WTC11 (cell line): ENCODE data around the gene FAM216A. TPM values are rescaled to one million over a fixed set of nuclear protein-coding genes. Genes with fewer than 3 reads are reported as not detected.

Experiments
- ATAC-seq: fragments of 200-7000 bp; cut with Tn5 transposase; 2 replicates; pipeline ENCODE4 v1.10.0; 2021; ENCODE audit warnings: mild to moderate bottlenecking, moderate library complexity
- CTCF ChIA-PET: fragments of 300-600 bp; sonication (Branson Sonifier 250); formaldehyde crosslinking; loops from one replicate; lab custom pipeline; 2021; ENCODE audit warnings: antibody characterized with exemption; lab: Charles Lee
- POLR2A ChIA-PET: fragments of 350-600 bp; sonication (Branson Sonifier 250); formaldehyde crosslinking; loops from one replicate; lab custom pipeline; 2021; ENCODE audit warnings: antibody characterized with exemption; lab: Charles Lee
- DNase-seq: peaks from one replicate; pipeline ENCODE4 v3.0.0; 2021; ENCODE audit warnings: low spot score
- H3K27ac Mint-ChIP-seq: 2 replicates; pipeline ENCODE4 v1.8.0; 2021; ENCODE audit warnings: mixed read lengths
- H3K27me3 Mint-ChIP-seq: 2 replicates; pipeline ENCODE4 v1.8.0; 2021; ENCODE audit warnings: low read depth, mild to moderate bottlenecking, moderate library complexity, mixed read lengths
- H3K36me3 Mint-ChIP-seq: 2 replicates; pipeline ENCODE4 v1.8.0; 2021; ENCODE audit warnings: mixed read lengths
- H3K4me1 Mint-ChIP-seq: 2 replicates; pipeline ENCODE4 v1.8.0; 2022; ENCODE audit warnings: mixed read lengths
- H3K4me3 Mint-ChIP-seq: 2 replicates; pipeline ENCODE4 v1.8.0; 2021; ENCODE audit warnings: mild to moderate bottlenecking, moderate library complexity, mixed read lengths
- H3K9me3 Mint-ChIP-seq: 2 replicates; pipeline ENCODE4 v1.8.0; 2021; ENCODE audit warnings: mixed read lengths
- ATF1 ChIP-seq: sonication (generic); formaldehyde crosslinking; IDR thresholded peaks from 2 replicates; pipeline ENCODE4 v1.8.1; 2023; ENCODE audit warnings: mild to moderate bottlenecking, moderate library complexity, missing genetic modification reagents
- ELF4 ChIP-seq: sonication (generic); formaldehyde crosslinking; IDR thresholded peaks from 2 replicates; pipeline ENCODE4 v1.8.1; 2022; ENCODE audit warnings: low read depth, mild to moderate bottlenecking, moderate library complexity, missing genetic modification reagents
- FOXJ3 ChIP-seq: sonication (generic); formaldehyde crosslinking; IDR thresholded peaks from 2 replicates; pipeline ENCODE4 v1.9.0; 2021; ENCODE audit warnings: missing genetic modification reagents, mild to moderate bottlenecking, borderline replicate concordance
- FOXP1 ChIP-seq: sonication (generic); formaldehyde crosslinking; IDR thresholded peaks from 2 replicates; pipeline ENCODE4 v1.8.0; 2022; ENCODE audit warnings: missing genetic modification reagents, mild to moderate bottlenecking, moderate library complexity, borderline replicate concordance
- HMGA2 ChIP-seq: fragments of 250-450 bp; sonication (Bioruptor Pico); IDR thresholded peaks from 2 replicates; pipeline ENCODE4 v1.4.0; 2021; ENCODE audit warnings: mild to moderate bottlenecking, moderate library complexity
- IRF2 ChIP-seq: sonication (generic); formaldehyde crosslinking; IDR thresholded peaks from 2 replicates; pipeline ENCODE4 v1.8.0; 2022; ENCODE audit warnings: low read depth, missing genetic modification reagents, borderline replicate concordance
- JUN ChIP-seq: sonication (generic); formaldehyde crosslinking; IDR thresholded peaks from 2 replicates; pipeline ENCODE4 v1.8.0; 2023; ENCODE audit warnings: mild to moderate bottlenecking, missing genetic modification reagents
- MXD4 ChIP-seq: fragments of 250-450 bp; sonication (Bioruptor Pico); IDR thresholded peaks from 2 replicates; pipeline ENCODE4 v1.8.0; 2021; ENCODE audit warnings: mild to moderate bottlenecking, moderate library complexity, borderline replicate concordance
- NFYB ChIP-seq: sonication (generic); formaldehyde crosslinking; conservative IDR thresholded peaks from 2 replicates; pipeline ENCODE4 v1.8.0; 2022; ENCODE audit warnings: low read depth, missing genetic modification reagents
- PRRX2 ChIP-seq: fragments of 250-450 bp; sonication (Bioruptor Pico); IDR thresholded peaks from 2 replicates; pipeline ENCODE4 v1.8.0; 2021; ENCODE audit warnings: mild to moderate bottlenecking
- RORB ChIP-seq: fragments of 250-450 bp; sonication (Bioruptor Pico); IDR thresholded peaks from 2 replicates; pipeline ENCODE4 v1.9.0; 2021; ENCODE audit warnings: mild to moderate bottlenecking
- SMAD3 ChIP-seq: sonication (generic); formaldehyde crosslinking; IDR thresholded peaks from 2 replicates; pipeline ENCODE4 v1.8.0; 2022; ENCODE audit warnings: missing genetic modification reagents, mild to moderate bottlenecking, borderline replicate concordance
- ZNF219 ChIP-seq: sonication (generic); formaldehyde crosslinking; IDR thresholded peaks from 2 replicates; pipeline ENCODE4 v1.8.0; 2023; ENCODE audit warnings: missing genetic modification reagents, mild to moderate bottlenecking, borderline replicate concordance
- total RNA-seq: library from RNA; stranded (reverse); gene quantifications from 3 replicates; pipeline ENCODE4 v1.2.3, GENCODE V29; 2021
- TF ChIP-seq, protein P1 (sequence below): sonication (generic); formaldehyde crosslinking; IDR thresholded peaks from 2 replicates; pipeline ENCODE4 v1.8.1; 2022; ENCODE audit warnings: low read depth, missing genetic modification reagents, borderline replicate concordance
- TF ChIP-seq, protein P2 (sequence below): sonication (generic); formaldehyde crosslinking; IDR thresholded peaks from 2 replicates; pipeline ENCODE4 v1.8.0; 2023; ENCODE audit warnings: missing genetic modification reagents
- TF ChIP-seq, protein P3 (sequence below): sonication (generic); formaldehyde crosslinking; IDR thresholded peaks from 2 replicates; pipeline ENCODE4 v1.8.1; 2023; ENCODE audit warnings: mild to moderate bottlenecking, moderate library complexity, missing genetic modification reagents
- TF ChIP-seq, protein P4 (sequence below): sonication (generic); formaldehyde crosslinking; IDR thresholded peaks from 2 replicates; pipeline ENCODE4 v1.8.1; 2022; ENCODE audit warnings: mild to moderate bottlenecking, missing genetic modification reagents, moderate library complexity, borderline replicate concordance
- TF ChIP-seq, protein P5 (sequence below): fragments of 250-450 bp; sonication (Bioruptor Pico); IDR thresholded peaks from 2 replicates; pipeline ENCODE4 v1.9.0; 2021; ENCODE audit warnings: mild to moderate bottlenecking, borderline replicate concordance
- TF ChIP-seq, protein P6 (sequence below): fragments of 200-600 bp; IDR thresholded peaks from 2 replicates; pipeline ENCODE4 v1.8.0; 2022; ENCODE audit warnings: antibody characterized with exemption
- TF ChIP-seq, protein P7 (sequence below): sonication (generic); formaldehyde crosslinking; IDR thresholded peaks from 2 replicates; pipeline ENCODE4 v1.8.1; 2022; ENCODE audit warnings: low read depth, mild to moderate bottlenecking, moderate library complexity, missing genetic modification reagents, borderline replicate concordance

Gene FAM216A
- total RNA-seq, 1 experiment from 2014 or later: 16.9 TPM

DNA sequence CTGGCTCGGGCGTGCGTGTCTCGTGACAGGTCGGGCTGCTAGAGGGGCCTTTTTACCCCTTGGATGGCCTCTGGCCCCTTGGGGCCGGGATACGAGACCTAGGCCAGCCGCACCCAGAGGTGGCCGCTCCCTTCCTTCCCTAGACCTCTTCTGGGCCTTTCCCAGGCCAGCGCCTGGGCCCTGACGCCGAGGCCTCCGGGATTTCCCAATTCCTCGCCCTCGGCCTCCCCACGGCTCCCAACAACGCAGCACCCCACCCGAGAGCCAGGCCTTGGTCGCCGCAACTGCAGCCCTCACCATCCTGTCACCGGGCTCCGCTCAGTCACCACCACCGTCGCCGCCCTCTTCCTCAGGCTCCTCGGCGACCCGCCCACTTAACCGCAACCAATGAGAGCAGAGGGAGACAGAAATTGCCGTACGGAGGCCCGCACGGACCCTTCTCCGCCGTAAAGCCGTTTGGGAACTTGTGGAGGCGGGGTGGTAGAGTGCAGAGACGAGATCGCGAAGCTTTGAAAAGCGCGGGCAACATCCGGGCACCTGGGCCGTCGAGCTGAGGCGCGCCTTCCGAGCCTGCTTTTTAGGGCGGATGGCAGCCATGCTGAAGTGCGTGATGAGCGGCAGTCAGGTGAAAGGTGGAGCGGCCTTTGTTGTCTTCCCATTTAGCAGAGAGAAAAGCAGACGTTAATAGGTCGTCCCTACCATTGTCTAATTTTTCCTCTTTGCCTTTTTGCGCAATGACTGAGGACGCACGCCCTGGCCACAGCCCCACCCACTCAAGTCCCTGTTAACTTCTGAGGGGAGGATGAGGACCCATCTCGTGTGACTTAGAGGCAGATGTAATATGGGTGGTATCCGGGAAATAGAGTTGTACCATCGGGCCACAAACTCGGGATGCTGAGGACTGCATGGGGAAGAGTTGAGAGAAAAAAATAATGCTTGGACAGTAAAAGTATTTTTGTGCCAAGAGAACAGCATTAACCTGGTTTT, 33.4 kb downstream of the FAM216A start, which contains the start of the genes RAD9B and VPS29 (continued):
- TF ChIP-seq, protein P1, sequence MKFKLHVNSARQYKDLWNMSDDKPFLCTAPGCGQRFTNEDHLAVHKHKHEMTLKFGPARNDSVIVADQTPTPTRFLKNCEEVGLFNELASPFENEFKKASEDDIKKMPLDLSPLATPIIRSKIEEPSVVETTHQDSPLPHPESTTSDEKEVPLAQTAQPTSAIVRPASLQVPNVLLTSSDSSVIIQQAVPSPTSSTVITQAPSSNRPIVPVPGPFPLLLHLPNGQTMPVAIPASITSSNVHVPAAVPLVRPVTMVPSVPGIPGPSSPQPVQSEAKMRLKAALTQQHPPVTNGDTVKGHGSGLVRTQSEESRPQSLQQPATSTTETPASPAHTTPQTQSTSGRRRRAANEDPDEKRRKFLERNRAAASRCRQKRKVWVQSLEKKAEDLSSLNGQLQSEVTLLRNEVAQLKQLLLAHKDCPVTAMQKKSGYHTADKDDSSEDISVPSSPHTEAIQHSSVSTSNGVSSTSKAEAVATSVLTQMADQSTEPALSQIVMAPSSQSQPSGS: peak; percentile 99
- TF ChIP-seq FOXJ3 (CRISPR knock-in tag) (peak; percentile 98), ATF1 (CRISPR knock-in tag) (peak; percentile 99), HMGA2 (CRISPR knock-in tag) (no peak; the same call in 1 of the 2 replicates), JUN (peak; percentile 98), FOXP1 (CRISPR knock-in tag) (peak; percentile 100), ELF4 (CRISPR knock-in tag) (peak; percentile 98)
- TF ChIP-seq, protein P2, sequence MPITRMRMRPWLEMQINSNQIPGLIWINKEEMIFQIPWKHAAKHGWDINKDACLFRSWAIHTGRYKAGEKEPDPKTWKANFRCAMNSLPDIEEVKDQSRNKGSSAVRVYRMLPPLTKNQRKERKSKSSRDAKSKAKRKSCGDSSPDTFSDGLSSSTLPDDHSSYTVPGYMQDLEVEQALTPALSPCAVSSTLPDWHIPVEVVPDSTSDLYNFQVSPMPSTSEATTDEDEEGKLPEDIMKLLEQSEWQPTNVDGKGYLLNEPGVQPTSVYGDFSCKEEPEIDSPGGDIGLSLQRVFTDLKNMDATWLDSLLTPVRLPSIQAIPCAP (CRISPR knock-in tag): peak; percentile 100
- TF ChIP-seq, protein P3, sequence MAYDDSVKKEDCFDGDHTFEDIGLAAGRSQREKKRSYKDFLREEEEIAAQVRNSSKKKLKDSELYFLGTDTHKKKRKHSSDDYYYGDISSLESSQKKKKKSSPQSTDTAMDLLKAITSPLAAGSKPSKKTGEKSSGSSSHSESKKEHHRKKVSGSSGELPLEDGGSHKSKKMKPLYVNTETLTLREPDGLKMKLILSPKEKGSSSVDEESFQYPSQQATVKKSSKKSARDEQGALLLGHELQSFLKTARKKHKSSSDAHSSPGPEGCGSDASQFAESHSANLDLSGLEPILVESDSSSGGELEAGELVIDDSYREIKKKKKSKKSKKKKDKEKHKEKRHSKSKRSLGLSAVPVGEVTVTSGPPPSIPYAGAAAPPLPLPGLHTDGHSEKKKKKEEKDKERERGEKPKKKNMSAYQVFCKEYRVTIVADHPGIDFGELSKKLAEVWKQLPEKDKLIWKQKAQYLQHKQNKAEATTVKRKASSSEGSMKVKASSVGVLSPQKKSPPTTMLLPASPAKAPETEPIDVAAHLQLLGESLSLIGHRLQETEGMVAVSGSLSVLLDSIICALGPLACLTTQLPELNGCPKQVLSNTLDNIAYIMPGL (CRISPR knock-in tag): peak; percentile 96
- TF ChIP-seq, protein P4, sequence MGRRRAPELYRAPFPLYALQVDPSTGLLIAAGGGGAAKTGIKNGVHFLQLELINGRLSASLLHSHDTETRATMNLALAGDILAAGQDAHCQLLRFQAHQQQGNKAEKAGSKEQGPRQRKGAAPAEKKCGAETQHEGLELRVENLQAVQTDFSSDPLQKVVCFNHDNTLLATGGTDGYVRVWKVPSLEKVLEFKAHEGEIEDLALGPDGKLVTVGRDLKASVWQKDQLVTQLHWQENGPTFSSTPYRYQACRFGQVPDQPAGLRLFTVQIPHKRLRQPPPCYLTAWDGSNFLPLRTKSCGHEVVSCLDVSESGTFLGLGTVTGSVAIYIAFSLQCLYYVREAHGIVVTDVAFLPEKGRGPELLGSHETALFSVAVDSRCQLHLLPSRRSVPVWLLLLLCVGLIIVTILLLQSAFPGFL (CRISPR knock-in tag): peak; percentile 99
- TF ChIP-seq, protein P5, sequence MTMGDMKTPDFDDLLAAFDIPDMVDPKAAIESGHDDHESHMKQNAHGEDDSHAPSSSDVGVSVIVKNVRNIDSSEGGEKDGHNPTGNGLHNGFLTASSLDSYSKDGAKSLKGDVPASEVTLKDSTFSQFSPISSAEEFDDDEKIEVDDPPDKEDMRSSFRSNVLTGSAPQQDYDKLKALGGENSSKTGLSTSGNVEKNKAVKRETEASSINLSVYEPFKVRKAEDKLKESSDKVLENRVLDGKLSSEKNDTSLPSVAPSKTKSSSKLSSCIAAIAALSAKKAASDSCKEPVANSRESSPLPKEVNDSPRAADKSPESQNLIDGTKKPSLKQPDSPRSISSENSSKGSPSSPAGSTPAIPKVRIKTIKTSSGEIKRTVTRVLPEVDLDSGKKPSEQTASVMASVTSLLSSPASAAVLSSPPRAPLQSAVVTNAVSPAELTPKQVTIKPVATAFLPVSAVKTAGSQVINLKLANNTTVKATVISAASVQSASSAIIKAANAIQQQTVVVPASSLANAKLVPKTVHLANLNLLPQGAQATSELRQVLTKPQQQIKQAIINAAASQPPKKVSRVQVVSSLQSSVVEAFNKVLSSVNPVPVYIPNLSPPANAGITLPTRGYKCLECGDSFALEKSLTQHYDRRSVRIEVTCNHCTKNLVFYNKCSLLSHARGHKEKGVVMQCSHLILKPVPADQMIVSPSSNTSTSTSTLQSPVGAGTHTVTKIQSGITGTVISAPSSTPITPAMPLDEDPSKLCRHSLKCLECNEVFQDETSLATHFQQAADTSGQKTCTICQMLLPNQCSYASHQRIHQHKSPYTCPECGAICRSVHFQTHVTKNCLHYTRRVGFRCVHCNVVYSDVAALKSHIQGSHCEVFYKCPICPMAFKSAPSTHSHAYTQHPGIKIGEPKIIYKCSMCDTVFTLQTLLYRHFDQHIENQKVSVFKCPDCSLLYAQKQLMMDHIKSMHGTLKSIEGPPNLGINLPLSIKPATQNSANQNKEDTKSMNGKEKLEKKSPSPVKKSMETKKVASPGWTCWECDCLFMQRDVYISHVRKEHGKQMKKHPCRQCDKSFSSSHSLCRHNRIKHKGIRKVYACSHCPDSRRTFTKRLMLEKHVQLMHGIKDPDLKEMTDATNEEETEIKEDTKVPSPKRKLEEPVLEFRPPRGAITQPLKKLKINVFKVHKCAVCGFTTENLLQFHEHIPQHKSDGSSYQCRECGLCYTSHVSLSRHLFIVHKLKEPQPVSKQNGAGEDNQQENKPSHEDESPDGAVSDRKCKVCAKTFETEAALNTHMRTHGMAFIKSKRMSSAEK (CRISPR knock-in tag): peak; percentile 95

DNA sequence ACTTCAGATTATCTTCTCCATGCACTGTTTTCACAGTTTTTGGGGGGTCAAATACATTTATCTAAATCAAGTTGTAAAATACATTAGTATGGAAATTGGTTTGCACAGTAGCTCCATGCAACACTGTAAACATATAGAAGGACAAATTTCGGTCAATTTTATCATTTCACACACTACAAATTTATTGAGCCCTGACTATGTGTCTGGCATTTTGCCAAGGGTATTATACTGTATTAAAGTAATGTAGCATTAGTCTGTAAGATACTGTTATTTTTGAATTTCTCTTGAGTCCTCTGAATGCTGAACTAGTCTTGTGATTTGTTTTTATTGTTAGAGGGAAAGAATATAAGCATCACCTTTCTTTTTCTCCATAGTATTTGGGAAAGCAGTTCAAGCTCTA, 34.8 kb downstream of the FAM216A start:
- H3K4me3 Mint-ChIP-seq: no peak overlapping the region
- CTCF ChIA-PET: interaction anchor here (1.3 to 1.6 kb wide), 2 partner anchors 35 to 53 kb away, joined by 3 to 5 read pairs; partner anchors contain the start of genes ARPC3, FAM216A and GPN3
- TF ChIP-seq PRRX2 (CRISPR knock-in tag): no peak
- TF ChIP-seq, protein P6, sequence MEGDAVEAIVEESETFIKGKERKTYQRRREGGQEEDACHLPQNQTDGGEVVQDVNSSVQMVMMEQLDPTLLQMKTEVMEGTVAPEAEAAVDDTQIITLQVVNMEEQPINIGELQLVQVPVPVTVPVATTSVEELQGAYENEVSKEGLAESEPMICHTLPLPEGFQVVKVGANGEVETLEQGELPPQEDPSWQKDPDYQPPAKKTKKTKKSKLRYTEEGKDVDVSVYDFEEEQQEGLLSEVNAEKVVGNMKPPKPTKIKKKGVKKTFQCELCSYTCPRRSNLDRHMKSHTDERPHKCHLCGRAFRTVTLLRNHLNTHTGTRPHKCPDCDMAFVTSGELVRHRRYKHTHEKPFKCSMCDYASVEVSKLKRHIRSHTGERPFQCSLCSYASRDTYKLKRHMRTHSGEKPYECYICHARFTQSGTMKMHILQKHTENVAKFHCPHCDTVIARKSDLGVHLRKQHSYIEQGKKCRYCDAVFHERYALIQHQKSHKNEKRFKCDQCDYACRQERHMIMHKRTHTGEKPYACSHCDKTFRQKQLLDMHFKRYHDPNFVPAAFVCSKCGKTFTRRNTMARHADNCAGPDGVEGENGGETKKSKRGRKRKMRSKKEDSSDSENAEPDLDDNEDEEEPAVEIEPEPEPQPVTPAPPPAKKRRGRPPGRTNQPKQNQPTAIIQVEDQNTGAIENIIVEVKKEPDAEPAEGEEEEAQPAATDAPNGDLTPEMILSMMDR: no peak
- TF ChIP-seq RORB (CRISPR knock-in tag): no peak
- no peak for TF ChIP-seq MXD4
- TF ChIP-seq, protein P7, sequence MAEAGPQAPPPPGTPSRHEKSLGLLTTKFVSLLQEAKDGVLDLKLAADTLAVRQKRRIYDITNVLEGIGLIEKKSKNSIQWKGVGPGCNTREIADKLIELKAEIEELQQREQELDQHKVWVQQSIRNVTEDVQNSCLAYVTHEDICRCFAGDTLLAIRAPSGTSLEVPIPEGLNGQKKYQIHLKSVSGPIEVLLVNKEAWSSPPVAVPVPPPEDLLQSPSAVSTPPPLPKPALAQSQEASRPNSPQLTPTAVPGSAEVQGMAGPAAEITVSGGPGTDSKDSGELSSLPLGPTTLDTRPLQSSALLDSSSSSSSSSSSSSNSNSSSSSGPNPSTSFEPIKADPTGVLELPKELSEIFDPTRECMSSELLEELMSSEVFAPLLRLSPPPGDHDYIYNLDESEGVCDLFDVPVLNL (CRISPR knock-in tag): no peak
- TF ChIP-seq IRF2: no peak
- TF ChIP-seq NFYB (CRISPR knock-in tag): no peak
- no peak for TF ChIP-seq SMAD3
- TF ChIP-seq ZNF219 (CRISPR knock-in tag): no peak

More for the DNA sequence above, 34.8 kb downstream of the FAM216A start:
- Mint-ChIP-seq H3K27me3 (peaks cover 30% of the 10 kb centered on the region), H3K9me3 (peaks cover 7% of the 10 kb centered on the region), H3K4me1 (peaks cover 8% of the 10 kb centered on the region), H3K36me3 (peaks cover 8% of the 10 kb centered on the region), H3K27ac (no peak overlapping the region)
- POLR2A ChIA-PET: interaction anchor here (0.6 to 0.7 kb wide), 3 partner anchors 100 to 263 kb away, joined by 3 to 7 read pairs (median 3); no protein-coding TSS in a partner anchor
- DNase-seq: no peak
- no peak for ATAC-seq
